Measurements from ENCODE around the gene SNU13.

DNA sequence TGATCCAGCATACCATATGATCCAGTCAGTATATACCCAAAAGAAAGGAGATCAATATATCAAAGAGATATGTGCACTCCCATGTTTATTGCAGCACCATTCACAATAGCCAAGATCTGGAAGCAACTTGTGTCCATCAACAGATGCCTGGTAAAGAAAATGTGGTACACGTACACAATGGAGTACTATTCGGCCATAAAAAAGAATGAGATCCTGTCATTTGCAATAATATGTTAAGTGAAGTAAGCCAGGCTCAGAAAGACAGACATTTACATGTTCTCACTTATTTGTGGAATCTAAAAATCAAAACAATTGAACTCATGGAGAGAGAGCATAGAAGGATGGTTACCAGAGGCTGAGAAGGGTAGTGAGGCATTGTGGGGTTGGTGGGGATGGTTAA, 27.0 kb downstream of the SNU13 start:
- TF ChIP-seq, protein P1, sequence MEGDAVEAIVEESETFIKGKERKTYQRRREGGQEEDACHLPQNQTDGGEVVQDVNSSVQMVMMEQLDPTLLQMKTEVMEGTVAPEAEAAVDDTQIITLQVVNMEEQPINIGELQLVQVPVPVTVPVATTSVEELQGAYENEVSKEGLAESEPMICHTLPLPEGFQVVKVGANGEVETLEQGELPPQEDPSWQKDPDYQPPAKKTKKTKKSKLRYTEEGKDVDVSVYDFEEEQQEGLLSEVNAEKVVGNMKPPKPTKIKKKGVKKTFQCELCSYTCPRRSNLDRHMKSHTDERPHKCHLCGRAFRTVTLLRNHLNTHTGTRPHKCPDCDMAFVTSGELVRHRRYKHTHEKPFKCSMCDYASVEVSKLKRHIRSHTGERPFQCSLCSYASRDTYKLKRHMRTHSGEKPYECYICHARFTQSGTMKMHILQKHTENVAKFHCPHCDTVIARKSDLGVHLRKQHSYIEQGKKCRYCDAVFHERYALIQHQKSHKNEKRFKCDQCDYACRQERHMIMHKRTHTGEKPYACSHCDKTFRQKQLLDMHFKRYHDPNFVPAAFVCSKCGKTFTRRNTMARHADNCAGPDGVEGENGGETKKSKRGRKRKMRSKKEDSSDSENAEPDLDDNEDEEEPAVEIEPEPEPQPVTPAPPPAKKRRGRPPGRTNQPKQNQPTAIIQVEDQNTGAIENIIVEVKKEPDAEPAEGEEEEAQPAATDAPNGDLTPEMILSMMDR (conservative IDR thresholded peaks at IDR 0.05; ENCODE audit: low read depth, low read length): no peak
- TF ChIP-seq EZH2 (IDR thresholded peaks at IDR 0.05; ENCODE audit: borderline replicate concordance, low read depth, low read length, poor library complexity, severe bottlenecking): no peak
